Epithelial cell of proximal tubule (primary cell): ENCODE data around the gene SYTL3. TPM values are rescaled to one million over a fixed set of nuclear protein-coding genes. Genes with fewer than 3 reads are reported as not detected.

Experiments
- DNase-seq: peaks from one replicate; pipeline ENCODE4 v3.0.0-alpha.2; 2011; ENCODE audit warnings: low read depth
- H3K4me3 ChIP-seq: 2 replicates; pipeline ENCODE4 v1.5.1; 2011; ENCODE audit warnings: low read depth, mild to moderate bottlenecking, low read length
- total RNA-seq: library from RNA; depleted of rRNA; stranded (reverse); fragments of >200 nt; gene quantifications from 2 replicates; pipeline ENCODE4 v1.2.3, GENCODE V29; 2015
- TF ChIP-seq, protein P1 (sequence below): conservative IDR thresholded peaks from 2 replicates; pipeline ENCODE4 v1.5.1; 2012; ENCODE audit warnings: low read depth, mild to moderate bottlenecking, low read length

SYTL3 gene
- total RNA-seq, 1 donor from 2014 or later = 11.0 TPM

DNA sequence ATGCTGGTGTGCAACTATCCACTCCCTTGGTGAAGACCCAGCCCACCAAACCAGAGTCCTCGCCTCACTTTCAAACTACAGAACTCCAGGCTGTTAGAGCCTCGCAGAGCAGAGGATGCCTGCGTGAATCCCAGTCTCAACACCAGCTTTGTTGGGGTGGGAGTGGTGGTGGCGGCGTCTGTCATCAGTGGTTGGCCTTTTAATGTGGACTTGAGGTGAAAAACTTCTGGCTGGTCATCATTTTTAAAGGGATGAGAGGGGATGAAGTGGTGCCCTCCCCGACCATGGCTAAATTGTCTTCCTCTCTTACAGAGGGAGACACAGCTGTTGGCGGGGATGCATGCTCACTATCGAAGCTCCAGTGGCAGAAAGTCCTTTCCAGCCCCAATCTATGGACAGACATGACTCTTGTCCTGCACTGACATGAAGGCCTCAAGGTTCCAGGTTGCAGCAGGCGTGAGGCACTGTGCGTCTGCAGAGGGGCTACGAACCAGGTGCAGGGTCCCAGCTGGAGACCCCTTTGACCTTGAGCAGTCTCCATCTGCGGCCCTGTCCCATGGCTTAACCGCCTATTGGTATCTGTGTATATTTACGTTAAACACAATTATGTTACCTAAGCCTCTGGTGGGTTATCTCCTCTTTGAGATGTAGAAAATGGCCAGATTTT, 114.5 kb downstream of the SYTL3 start:
- H3K4me3 ChIP-seq = no peak overlapping the region
- no peak for DNase-seq
- TF ChIP-seq, protein P1, sequence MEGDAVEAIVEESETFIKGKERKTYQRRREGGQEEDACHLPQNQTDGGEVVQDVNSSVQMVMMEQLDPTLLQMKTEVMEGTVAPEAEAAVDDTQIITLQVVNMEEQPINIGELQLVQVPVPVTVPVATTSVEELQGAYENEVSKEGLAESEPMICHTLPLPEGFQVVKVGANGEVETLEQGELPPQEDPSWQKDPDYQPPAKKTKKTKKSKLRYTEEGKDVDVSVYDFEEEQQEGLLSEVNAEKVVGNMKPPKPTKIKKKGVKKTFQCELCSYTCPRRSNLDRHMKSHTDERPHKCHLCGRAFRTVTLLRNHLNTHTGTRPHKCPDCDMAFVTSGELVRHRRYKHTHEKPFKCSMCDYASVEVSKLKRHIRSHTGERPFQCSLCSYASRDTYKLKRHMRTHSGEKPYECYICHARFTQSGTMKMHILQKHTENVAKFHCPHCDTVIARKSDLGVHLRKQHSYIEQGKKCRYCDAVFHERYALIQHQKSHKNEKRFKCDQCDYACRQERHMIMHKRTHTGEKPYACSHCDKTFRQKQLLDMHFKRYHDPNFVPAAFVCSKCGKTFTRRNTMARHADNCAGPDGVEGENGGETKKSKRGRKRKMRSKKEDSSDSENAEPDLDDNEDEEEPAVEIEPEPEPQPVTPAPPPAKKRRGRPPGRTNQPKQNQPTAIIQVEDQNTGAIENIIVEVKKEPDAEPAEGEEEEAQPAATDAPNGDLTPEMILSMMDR = no peak

DNA sequence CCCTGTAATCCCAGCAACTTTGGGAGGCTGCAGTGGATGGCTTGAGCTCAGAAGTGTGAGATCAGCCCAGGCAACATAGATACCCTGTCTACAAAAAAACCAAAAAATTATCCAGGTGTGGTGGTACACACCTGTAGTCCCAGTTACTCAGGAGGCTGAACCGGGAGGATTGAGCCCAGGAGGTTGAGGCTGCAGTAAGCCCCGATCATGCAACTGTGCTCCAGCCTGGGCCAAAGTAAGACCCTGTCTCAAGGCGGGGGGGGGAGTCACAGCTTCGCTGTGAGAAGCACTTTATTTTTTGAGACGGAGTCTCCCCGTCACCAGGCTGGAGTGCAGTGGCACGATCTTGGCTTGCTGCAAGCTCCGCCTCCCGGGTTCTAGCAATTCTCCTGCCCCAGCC, 115.1 kb downstream of the SYTL3 start:
- H3K4me3 ChIP-seq = no peak overlapping the region
- DNase-seq = no peak
- TF ChIP-seq, protein P1 = no peak

DNA sequence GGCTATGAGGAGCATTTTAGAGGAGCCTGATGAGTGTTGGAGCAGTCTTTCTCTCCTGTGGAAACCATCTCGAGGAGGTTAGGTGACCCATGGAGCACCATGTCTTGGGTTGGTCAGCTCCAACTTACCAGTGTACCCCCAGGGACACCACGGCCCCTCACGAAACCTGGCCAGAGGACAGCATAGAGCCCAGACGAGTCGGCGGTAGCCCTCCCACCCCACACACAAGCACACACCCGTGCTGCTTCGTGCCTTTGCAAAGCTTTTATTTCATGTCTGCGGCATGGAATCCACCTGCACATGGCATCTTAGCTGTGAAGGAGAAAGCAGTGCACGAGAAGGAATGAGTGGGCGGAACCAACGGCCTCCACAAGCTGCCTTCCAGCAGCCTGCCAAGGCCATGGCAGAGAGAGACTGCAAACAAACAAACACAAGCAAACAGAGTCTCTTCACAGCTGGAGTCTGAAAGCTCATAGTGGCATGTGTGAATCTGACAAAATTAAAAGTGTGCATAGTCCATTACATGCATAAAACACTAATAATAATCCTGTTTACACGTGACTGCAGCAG, 115.7 kb downstream of the SYTL3 start:
- DNase-seq = no peak
- H3K4me3 ChIP-seq = no peak overlapping the region
- TF ChIP-seq, protein P1 = no peak

DNA sequence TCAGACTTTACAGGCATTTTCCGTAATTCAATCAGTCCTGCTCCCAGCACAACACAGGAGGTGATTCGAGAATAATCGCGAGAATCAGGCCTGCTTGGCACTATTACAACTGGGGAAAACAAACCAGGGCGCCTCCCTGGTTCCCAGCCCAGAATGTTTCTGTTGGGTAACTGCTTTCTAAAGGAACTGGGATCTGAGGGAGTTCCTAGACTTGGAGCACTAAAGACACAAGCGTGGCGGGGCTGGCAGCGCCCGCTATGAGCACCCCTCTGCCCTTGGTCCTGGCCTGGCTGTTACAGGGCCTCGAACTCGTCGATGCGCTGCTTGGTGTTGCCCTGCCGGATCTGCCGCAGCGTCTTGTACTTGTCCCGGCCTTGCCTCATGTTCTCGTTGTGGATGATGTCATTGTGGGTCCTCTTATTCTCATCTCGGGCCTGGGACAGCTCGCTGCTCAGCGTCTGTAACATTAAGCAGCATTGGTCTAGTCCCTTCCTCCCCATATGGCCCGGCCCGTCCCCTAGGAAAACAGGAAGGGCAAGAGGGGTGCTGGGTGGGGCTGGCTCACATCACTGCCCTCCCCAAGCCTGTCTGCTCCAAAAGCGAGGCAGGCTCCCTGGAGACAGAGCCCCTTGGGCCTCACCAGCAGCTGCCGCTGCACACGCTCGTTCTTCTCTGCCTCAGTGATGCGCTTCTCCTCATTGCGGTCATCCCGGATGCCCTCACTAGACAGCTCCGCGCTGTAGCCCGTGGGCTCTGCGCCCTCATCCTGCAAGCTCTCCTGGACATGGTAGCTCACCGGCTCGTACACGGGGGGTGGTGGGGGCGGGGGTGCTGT, 117.0 kb downstream of the SYTL3 start:
- TF ChIP-seq, protein P1 = no peak
- no peak overlapping the region for H3K4me3 ChIP-seq
- DNase-seq = no peak

DNA sequence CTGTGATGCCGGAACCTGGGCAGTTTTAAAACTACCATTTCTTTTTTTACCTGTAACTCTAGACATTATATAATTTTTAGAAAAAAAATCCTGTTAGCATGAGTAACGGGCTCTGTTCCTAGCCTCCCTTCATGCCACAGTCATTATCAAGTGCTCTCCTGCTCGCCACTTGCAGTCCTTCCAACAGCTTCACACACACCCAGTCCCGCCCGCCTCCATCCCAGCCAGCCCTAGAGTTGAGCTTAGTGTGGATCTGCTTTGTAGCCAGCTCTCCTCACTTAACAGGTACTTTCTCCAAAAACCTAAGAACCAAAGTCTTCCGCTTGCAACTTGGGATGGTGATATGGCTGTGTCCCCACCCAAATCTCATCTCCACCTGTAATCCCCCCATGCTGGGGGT, 117.9 kb downstream of the SYTL3 start:
- DNase-seq = no peak
- no peak overlapping the region for H3K4me3 ChIP-seq
- TF ChIP-seq, protein P1 = no peak

DNA sequence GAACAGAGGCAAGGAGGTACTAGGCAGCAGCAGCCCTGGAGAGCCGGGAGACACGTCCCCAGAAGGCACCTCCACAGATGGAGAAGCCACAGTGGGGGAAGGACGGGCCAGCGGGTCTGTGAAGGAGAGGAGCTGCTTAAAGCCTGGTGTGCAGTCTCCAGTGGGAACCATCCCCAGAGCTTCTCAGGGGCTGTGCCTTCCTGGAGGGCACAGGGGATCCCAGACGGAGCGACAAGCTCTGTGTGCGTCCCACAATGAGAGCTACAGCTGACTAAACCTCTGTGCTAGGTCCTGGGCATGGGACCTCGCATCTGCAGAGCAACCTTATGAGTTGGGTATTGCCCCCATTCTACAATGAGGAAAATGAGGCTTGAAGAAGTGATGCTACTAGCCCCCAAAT, 118.6 kb downstream of the SYTL3 start:
- no peak overlapping the region for H3K4me3 ChIP-seq
- TF ChIP-seq, protein P1 = no peak
- DNase-seq = no peak
